Mesenchymal stem cell (in vitro differentiated cells and primary cell): ENCODE results near the gene LCMT1.

Source experiments
- DNase-seq: peaks from one replicate; pipeline ENCODE4 v3.0.0-alpha.2; 2013
- H2AFZ ChIP-seq: one replicate; pipeline ENCODE4 v1.6.1; 2013; ENCODE audit warnings: low read depth, mild to moderate bottlenecking, control low read depth, inconsistent platforms, low read length, moderate library complexity
- H2AK5ac ChIP-seq: 2 replicates; pipeline ENCODE4 v1.6.1; 2013; ENCODE audit warnings: low read length, moderate library complexity, mild to moderate bottlenecking, inconsistent platforms; ENCODE audit not compliant: severe bottlenecking
- H2BK120ac ChIP-seq: one replicate; pipeline ENCODE4 v1.6.1; 2013; ENCODE audit warnings: low read depth, mild to moderate bottlenecking, inconsistent platforms, low read length, moderate library complexity
- H2BK12ac ChIP-seq, 2 experiments: one replicate each; pipeline ENCODE4 v1.6.1; 2013; ENCODE audit warnings: inconsistent platforms in 2 of 2, low read length in 2 of 2, mild to moderate bottlenecking in 2 of 2, moderate library complexity in 2 of 2, control low read depth in 1 of 2
- H2BK15ac ChIP-seq: one replicate; pipeline ENCODE4 v1.6.1; 2013; ENCODE audit warnings: mild to moderate bottlenecking, low read depth, inconsistent platforms; ENCODE audit not compliant: poor library complexity, severe bottlenecking
- H2BK5ac ChIP-seq: 2 replicates; pipeline ENCODE4 v1.6.1; 2013; ENCODE audit warnings: low read depth, mild to moderate bottlenecking, low read length, control low read depth, inconsistent platforms; ENCODE audit not compliant: poor library complexity, severe bottlenecking
- H3K14ac ChIP-seq, 2 experiments: one replicate each; pipeline ENCODE4 v1.6.1; 2013; ENCODE audit warnings: inconsistent platforms in 2 of 2, low read length in 2 of 2, control low read depth in 1 of 2, mild to moderate bottlenecking in 1 of 2, moderate library complexity in 1 of 2
- H3K18ac ChIP-seq, 2 experiments: one replicate each; pipeline ENCODE4 v1.6.1; 2013; ENCODE audit warnings: inconsistent platforms in 2 of 2, low read length in 2 of 2, control low read depth in 1 of 2, low read depth in 1 of 2, mild to moderate bottlenecking in 1 of 2
- H3K23ac ChIP-seq, 2 experiments: one replicate each; pipeline ENCODE4 v1.6.1; 2013; ENCODE audit warnings: inconsistent platforms in 2 of 2, low read length in 2 of 2, mild to moderate bottlenecking in 2 of 2, moderate library complexity in 2 of 2, control low read depth in 1 of 2
- H3K27ac ChIP-seq: 2 replicates; pipeline ENCODE4 v1.5.1; 2013; ENCODE audit warnings: mild to moderate bottlenecking, moderate library complexity, low read length, control low read depth, inconsistent platforms; ENCODE audit not compliant: poor library complexity, severe bottlenecking
- H3K27me3 ChIP-seq, 2 experiments: 2 replicates each; pipeline versions ENCODE4 v1.6.1 to v1.7.0; 2013; ENCODE audit warnings: low read length in 2 of 2, mild to moderate bottlenecking in 2 of 2, moderate library complexity in 2 of 2, control low read depth in 1 of 2, inconsistent platforms in 1 of 2; ENCODE audit not compliant: control insufficient read depth in 1 of 2, insufficient read depth in 1 of 2
- H3K36me3 ChIP-seq, 2 experiments: 2 replicates each; pipeline versions ENCODE4 v1.6.1 to v1.7.0; 2013; ENCODE audit warnings: low read length in 2 of 2, control low read depth in 1 of 2, inconsistent platforms in 1 of 2, low read depth in 1 of 2, mild to moderate bottlenecking in 1 of 2; ENCODE audit not compliant: insufficient read depth in 2 of 2, control insufficient read depth in 1 of 2
- H3K4ac ChIP-seq, 2 experiments: one replicate each; pipeline ENCODE4 v1.6.1; 2013; ENCODE audit warnings: inconsistent platforms in 2 of 2, low read length in 2 of 2, mild to moderate bottlenecking in 2 of 2, moderate library complexity in 2 of 2, control low read depth in 1 of 2, low read depth in 1 of 2
- H3K4me1 ChIP-seq: 2 replicates; pipeline ENCODE4 v1.6.1; 2013; ENCODE audit warnings: low read depth, low read length, control low read depth; ENCODE audit not compliant: control insufficient read depth, insufficient read depth
- H3K4me2 ChIP-seq: 2 replicates; pipeline ENCODE4 v1.6.1; 2013; ENCODE audit warnings: low read length, mild to moderate bottlenecking, inconsistent platforms; ENCODE audit not compliant: poor library complexity, severe bottlenecking
- H3K4me3 ChIP-seq, 2 experiments: 2 replicates each; pipeline versions ENCODE4 v1.5.1 to v1.7.0; 2013; ENCODE audit warnings: low read length in 2 of 2, mild to moderate bottlenecking in 2 of 2, control low read depth in 1 of 2, low read depth in 1 of 2; ENCODE audit not compliant: insufficient read depth in 1 of 2
- H3K79me1 ChIP-seq: replicated peaks from 2 replicates; pipeline ENCODE4 v1.6.1; 2013; ENCODE audit warnings: mild to moderate bottlenecking, control low read depth, low read length, inconsistent platforms; ENCODE audit not compliant: poor library complexity, severe bottlenecking
- H3K9ac ChIP-seq: 2 replicates; pipeline ENCODE4 v1.7.0; 2013; ENCODE audit warnings: mild to moderate bottlenecking, low read length, moderate library complexity
- H3K9me3 ChIP-seq: 2 replicates; pipeline ENCODE4 v1.7.0; 2013; ENCODE audit warnings: mild to moderate bottlenecking, low read length; ENCODE audit not compliant: control insufficient read depth
- H4K8ac ChIP-seq: one replicate; pipeline ENCODE4 v1.6.1; 2013; ENCODE audit warnings: inconsistent platforms, mild to moderate bottlenecking, low read length, moderate library complexity
- H4K91ac ChIP-seq: one replicate; pipeline ENCODE4 v1.6.1; 2013; ENCODE audit warnings: mild to moderate bottlenecking, low read length, inconsistent platforms
- WGBS: methylation state at CpG from one replicate; pipeline ENCODE4 v1.1.7; 2013; ENCODE audit warnings: mixed read lengths; 5-methylcytosine and 5-hydroxymethylcytosine counted together

Gene LCMT1

DNA sequence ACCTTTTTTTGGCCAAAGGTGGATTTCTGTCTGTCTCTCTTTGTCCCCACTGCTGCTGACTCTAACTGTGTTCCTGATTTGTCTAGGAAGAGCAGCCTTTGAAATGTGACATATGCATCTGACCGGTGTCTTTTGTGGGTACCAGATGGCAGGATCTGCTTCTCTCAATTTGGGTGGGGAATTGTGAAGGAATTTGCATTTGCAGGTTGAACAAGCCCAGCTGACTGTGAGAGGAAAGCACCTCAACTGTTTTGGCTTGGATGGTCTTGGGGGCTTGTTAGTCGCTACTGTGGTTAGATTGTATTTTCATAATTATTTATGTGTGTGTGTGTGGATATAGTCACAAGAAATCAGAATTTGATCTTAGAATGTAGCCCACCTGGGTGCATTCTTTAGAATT lies 37.7 kb upstream of the LCMT1 start:
- Histone ChIP-seq H3K4me3 (no peak overlapping the region), H3K14ac (no peak overlapping the region), H2BK15ac (no peak overlapping the region), H3K9ac (no peak overlapping the region), H3K9me3 (no peaks in the 10 kb centered on the region), H3K36me3 (no peaks in the 10 kb centered on the region), H2AK5ac (no peak overlapping the region), H3K79me1 (no peaks in the 10 kb centered on the region), H2BK5ac (no peak overlapping the region), H3K4me2 (no peak overlapping the region), H2AFZ (no peak overlapping the region), H3K23ac (no peak overlapping the region), H3K4ac (no peak overlapping the region), H3K18ac (no peak overlapping the region), H3K27me3 (peaks cover 0 to 10% of the 10 kb centered on the region in 2 experiments), H3K4me1 (no peaks in the 10 kb centered on the region), H4K8ac (no peak overlapping the region), H2BK120ac (no peak overlapping the region), H3K27ac (no peak overlapping the region), H2BK12ac (no peak overlapping the region), H4K91ac (no peak overlapping the region)
- DNase-seq = no peak
- WGBS = 87% methylated on average over 2 of the region's 2 CpGs

- H3K27me3 ChIP-seq = no peaks in the 10 kb centered on the region
- H2AK5ac ChIP-seq = no peak overlapping the region
- H3K27ac ChIP-seq = no peak overlapping the region
- DNase-seq = no peak
- H3K9me3 ChIP-seq = no peaks in the 10 kb centered on the region
- H2BK15ac ChIP-seq = no peak overlapping the region
- H2BK5ac ChIP-seq = no peak overlapping the region
- no peak overlapping the region for H3K23ac ChIP-seq
- H3K4me2 ChIP-seq = no peak overlapping the region
- no peaks in the 10 kb centered on the region for H3K4me1 ChIP-seq
- H3K18ac ChIP-seq = no peak overlapping the region
- H3K79me1 ChIP-seq = no peaks in the 10 kb centered on the region
- H3K4me3 ChIP-seq = no peak overlapping the region
- H3K36me3 ChIP-seq = no peaks in the 10 kb centered on the region
- no peak overlapping the region for H3K14ac ChIP-seq
- no peak overlapping the region for H4K8ac ChIP-seq
- H2BK12ac ChIP-seq = no peak overlapping the region
- no peak overlapping the region for H3K4ac ChIP-seq
- WGBS = 73% methylated on average over 1 of the region's 2 CpGs
- H2BK120ac ChIP-seq = no peak overlapping the region
- H4K91ac ChIP-seq = no peak overlapping the region
- no peak overlapping the region for H2AFZ ChIP-seq
- H3K9ac ChIP-seq = no peak overlapping the region
Observed at GRCh38 chr16:25078386-25078978, 33.1 kb upstream of the LCMT1 start.

DNA sequence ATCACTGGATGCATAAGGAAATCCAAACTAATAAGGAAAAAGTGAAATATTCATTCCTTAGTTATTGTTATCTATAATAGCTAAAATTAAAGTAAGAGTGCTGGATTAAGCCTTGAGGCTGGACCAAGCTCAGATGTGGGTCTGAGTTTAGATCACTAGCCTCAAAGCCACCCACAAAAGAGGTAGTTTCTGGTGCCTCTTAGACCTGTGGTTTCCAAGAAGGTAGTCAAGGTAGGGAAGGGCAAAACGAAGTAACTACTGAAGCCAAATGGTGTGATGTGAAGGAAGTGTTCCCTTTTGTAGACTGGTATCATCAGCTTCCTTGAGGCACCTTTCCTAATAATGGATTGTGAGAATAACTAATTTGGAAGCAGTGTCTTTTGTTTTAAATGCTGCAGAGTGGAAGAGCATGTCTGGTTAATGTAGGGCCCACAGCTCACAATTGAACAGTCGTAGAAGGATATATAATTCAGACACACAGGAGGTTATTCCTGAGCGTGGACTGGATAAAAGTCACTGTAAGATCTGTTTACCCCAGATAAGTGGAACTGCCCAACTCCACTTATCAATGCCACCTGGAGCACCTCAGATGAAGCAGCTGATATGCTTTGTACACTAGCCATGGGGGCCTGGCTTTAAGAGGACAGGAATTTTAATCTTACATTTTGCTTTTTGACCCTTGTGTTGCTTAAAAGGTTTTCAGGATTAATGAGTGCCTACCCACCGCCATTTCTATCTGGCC lies 31.7 kb upstream of the LCMT1 start:
- Histone ChIP-seq H2BK5ac (no peak overlapping the region), H3K27ac (no peak overlapping the region), H2AK5ac (no peak overlapping the region), H3K18ac (no peak overlapping the region), H2BK15ac (no peak overlapping the region), H3K9ac (no peak overlapping the region), H3K79me1 (no peaks in the 10 kb centered on the region), H3K4me2 (no peak overlapping the region), H3K4me3 (no peak overlapping the region), H2AFZ (no peak overlapping the region), H3K36me3 (no peaks in the 10 kb centered on the region), H3K4ac (no peak overlapping the region), H4K91ac (no peak overlapping the region), H3K9me3 (no peaks in the 10 kb centered on the region), H2BK12ac (no peak overlapping the region), H3K27me3 (no peaks in the 10 kb centered on the region), H4K8ac (no peak overlapping the region), H3K23ac (no peak overlapping the region), H2BK120ac (no peak overlapping the region), H3K4me1 (no peaks in the 10 kb centered on the region), H3K14ac (no peak overlapping the region)
- WGBS = 70% methylated on average over 4 of the region's 4 CpGs
- DNase-seq = no peak

- WGBS = 79% methylated on average over 5 of the region's 5 CpGs
- H3K9ac ChIP-seq = no peak overlapping the region
- no peaks in the 10 kb centered on the region for H3K9me3 ChIP-seq
- no peaks in the 10 kb centered on the region for H3K36me3 ChIP-seq
- no peak overlapping the region for H2BK15ac ChIP-seq
- no peaks in the 10 kb centered on the region for H3K27me3 ChIP-seq
- H4K8ac ChIP-seq = no peak overlapping the region
- H4K91ac ChIP-seq = no peak overlapping the region
- H3K14ac ChIP-seq = no peak overlapping the region
- no peak overlapping the region for H2AK5ac ChIP-seq
- H3K4ac ChIP-seq = no peak overlapping the region
- no peak overlapping the region for H3K23ac ChIP-seq
- H2BK12ac ChIP-seq = no peak overlapping the region
- H3K79me1 ChIP-seq = no peaks in the 10 kb centered on the region
- H2BK120ac ChIP-seq = no peak overlapping the region
- no peak for DNase-seq
- no peak overlapping the region for H3K27ac ChIP-seq
- no peak overlapping the region for H2BK5ac ChIP-seq
- no peak overlapping the region for H3K4me2 ChIP-seq
- H3K4me3 ChIP-seq = no peak overlapping the region
- H3K18ac ChIP-seq = no peak overlapping the region
- no peak overlapping the region for H2AFZ ChIP-seq
- no peaks in the 10 kb centered on the region for H3K4me1 ChIP-seq
Observed at GRCh38 chr16:25080420-25081131, 31.0 kb upstream of the LCMT1 start.
